GM21381 (cell line): ENCODE measurements around the gene CFAP57.
A peak's percentile ranks its signal among the peaks of the same experiment; 100 is the strongest.

Experiments
- ATAC-seq: cut with Tn5 transposase; IDR thresholded peaks from one replicate; pipeline ENCODE4 v1.9.1; 2021; ENCODE audit warnings: mild to moderate bottlenecking, moderate library complexity; ENCODE audit not compliant: unreplicated experiment

The CFAP57 gene

GRCh38 chr1:43225168-43225567 is 53.0 kb downstream of the CFAP57 start:
- no peak for ATAC-seq

- peak; percentile 58 for ATAC-seq
Measured at GRCh38 chr1:43227143-43227764, 55.1 kb downstream of the CFAP57 start.

DNA sequence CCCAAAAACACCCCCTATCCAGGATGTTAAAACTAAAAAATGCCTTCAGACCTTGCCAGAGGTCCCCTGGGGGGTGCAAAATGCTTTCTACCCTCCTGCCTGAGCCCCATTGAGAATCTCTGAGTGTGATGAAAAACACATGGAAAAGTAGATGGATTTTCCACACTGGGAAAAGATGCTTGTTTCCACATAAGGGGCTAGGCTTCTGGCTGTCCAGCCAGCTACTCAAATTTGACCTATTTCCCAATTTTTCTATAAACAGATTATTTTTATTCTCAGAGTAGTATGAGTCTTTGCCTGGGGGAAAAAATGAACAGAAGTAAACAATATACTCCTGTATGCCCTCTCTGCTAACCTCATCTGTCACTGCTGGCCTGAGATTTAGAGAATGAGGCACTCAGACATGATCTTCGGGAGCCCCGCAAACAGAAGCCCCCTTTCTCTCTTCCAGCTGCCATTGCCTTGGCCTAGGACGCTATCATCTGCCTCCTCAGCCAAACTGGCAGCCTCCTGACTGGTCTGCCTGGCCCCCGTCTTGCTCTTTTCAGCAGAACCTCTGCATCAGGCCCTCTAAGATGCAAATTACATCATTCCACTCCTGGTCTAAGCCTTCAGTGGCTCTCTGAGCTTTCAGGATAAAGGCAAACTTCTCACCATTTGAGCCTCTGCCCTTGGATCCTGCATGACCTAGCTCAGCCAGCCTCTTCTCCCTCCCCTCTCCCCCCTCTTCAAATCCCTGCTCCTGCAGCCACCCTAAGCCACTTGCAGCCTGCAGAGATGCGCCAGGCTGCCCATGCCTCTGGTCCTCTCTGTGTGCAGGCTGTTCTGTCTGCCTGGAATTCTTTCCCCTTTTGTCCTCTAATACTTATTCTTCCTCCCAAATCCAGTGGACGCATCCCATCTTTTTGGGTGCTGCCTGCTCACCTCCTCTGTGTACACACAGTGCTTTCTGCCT is 58.0 kb downstream of the CFAP57 start:
- ATAC-seq, result no peak

GRCh38 chr1:43232074-43232473 is 59.9 kb downstream of the CFAP57 start:
- no peak for ATAC-seq

- no peak for ATAC-seq
Measured at GRCh38 chr1:43232482-43232881, 60.4 kb downstream of the CFAP57 start.

- ATAC-seq, result no peak
Measured at GRCh38 chr1:43233631-43234030, 61.5 kb downstream of the CFAP57 start.

GRCh38 chr1:43234267-43234666 is 62.1 kb downstream of the CFAP57 start:
- ATAC-seq, result no peak

DNA sequence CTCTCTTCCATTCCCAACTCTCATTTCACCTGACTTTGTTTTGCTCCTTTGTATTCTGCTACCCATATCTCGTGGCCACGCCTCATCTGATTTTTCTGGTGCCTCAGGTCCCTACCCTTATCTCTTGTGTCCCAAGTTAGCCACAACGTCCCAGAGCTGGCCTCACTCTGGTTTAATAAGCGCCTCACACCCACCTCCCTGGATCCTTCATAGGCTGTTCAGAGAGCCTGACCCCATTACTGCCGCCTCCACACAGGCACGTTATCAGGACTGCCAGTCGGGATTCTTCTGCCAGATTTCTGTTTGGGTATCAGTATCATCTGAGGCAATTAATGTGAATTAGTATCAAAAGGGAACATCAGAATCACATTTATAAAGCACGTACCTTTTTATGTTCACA is 62.9 kb downstream of the CFAP57 start:
- no peak for ATAC-seq

DNA sequence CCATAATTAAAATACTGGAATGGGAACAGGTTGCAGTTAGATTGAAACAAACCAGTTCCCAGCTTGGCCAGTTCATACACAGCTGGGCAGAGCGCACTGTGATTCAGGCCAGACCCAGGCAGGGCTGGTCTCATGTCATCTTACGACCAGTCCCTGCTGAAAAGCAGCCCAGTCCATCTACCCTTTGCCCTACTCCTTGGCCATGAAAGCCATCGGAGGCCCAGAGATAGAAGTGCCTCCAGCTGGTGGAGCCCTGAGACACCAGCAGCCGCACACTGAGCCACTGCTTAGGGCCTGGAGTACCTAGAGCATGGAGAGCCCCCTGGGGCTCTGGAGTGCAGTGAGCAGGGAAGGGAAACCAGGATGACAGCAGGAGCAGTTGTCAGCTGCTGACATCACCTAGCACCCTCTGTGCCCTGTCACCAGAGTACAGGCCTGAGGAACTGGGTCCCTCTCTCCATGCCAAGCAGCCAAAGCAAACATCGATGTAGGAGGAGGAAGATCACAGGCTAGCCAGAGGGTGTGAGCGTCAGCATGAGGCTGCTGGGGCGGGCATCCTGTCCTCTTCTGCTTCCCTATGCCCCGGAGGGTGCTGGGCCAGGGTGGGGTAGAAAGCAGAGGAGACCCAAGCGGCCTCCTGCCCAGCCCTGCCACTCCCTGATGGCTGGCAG is 63.5 kb downstream of the CFAP57 start:
- ATAC-seq, result no peak

DNA sequence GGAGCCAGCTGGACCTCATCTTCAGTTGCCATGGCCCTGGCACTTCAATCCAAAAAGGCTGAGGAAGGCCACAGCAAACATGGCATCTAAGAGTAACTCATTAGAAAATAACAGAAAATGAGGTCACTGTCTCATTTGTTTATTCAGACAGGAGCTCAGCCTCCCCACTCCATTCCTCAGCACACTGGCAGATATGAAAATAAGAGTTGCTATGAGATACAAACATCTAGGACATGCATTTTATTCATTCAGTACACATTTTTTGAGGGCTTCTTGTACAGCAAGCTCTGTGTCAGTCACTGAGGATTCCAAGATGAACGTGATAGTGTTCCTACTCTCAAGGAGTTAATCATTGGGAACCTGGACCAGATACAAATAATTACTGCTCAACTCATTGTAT is 65.0 kb downstream of the CFAP57 start:
- no peak for ATAC-seq

DNA sequence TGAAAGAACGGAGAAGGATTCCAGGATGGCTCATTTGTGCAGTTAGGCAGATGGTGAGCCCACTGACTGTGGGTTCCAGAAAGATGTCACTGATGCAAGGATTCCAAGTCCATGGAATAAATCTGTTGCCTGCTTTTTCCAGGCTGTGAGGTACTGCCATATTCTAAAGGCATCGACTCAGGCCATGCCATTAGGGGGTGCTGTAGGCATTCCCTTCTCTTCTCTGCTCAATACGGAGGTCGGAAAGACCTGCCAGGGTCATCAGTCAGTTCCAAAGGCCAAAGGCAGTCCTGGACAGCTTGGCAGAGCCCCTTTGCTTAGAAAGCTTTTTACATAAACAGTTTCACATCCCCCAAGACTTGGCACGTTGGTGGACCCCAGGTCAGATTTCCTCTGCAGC is 66.0 kb downstream of the CFAP57 start:
- no peak for ATAC-seq

GRCh38 chr1:43238991-43239469 is 66.9 kb downstream of the CFAP57 start:
- peak; percentile 31 for ATAC-seq

DNA sequence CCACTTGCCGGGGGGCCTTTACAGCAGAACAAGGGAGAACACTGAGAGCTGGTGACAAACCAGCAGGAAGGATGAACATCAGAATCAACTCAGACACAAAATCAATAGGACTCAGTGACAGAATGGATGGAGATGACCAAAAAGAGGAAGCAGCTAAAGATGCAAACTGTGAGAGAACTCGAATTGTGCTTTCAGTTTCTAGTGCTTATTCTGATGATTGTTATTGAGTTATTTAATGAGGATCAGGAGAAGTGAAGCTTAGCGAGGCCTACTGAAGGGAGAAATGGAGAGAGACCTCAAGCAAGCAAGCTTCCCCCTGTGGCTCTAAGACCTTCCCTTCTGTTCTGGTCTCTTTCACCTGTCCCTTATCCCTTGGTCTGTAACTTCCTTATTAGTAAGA is 67.4 kb downstream of the CFAP57 start:
- ATAC-seq, result peak; percentile 92

DNA sequence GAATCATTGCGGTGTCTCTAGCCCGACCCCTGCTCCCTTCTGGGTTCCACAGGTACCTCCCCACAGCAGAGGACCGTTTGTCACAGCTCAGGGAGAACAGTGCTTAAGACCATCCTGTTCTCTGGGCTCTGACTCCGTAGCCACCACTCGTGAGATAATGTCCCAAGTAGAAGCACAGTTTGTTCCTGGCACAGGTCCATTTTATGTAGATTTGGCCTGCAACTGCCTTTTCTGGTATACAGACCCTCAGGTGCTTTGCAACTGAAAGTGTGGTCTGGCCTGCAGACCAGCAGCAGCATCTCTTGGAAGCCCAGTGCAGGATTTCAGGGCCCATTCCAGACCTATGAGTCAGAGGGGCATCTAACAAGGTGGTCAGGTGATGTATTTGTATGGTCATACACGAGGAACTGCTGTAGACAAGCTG is 69.3 kb downstream of the CFAP57 start:
- ATAC-seq, result no peak

- ATAC-seq, result no peak
Measured at GRCh38 chr1:43243299-43243698, 71.2 kb downstream of the CFAP57 start.

GRCh38 chr1:43246466-43247213 is 74.5 kb downstream of the CFAP57 start:
- ATAC-seq, result no peak

DNA sequence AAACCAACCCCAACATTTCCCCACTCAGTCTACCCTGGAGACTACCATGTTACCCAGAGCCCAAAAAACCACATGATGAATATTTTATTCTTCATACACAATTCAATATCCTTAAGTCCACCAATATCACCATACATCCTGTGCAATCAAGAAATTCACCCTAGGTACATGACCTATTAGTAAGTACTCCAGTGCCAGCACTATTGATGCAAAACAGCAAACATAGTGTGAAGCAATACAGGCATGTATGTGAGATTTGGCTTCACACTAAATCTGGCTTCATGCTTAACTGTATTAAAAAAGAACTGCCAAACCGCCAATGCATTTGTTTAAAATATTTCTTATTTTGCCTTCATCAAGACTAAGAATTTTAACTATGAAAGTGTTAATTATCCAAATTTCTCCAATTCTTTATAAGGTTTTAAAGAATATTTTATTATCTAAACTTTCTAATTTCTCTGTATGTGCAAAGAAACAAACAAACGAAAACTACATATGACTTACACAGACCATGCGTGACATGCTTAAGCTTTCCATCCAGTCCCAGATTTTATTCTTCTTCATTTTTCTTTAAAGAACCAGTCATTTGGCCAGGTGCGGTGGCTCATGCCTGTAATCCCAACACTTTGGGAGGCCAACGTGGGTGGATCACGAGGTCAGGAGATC is 75.3 kb downstream of the CFAP57 start:
- no peak for ATAC-seq

GRCh38 chr1:43250351-43250761 is 78.2 kb downstream of the CFAP57 start:
- no peak for ATAC-seq

DNA sequence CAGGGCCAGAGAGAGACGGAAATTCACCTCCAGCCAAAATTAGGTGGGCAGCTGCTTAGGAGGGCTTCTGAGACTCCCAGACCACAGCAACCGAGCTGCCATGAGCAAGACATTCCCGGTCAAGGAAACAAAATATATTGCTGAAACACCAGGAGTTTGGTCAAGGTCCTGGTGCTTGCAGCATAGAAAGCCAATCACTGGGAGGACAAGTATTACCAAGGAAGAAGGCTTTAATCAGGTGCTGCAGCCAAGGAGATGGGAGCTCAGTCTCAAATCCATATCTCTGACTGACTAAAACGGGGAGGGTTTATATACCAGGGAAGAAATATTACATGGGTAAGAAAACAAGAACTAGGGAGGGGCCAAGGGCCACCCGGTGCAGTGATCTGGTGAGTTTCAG is 78.9 kb downstream of the CFAP57 start:
- ATAC-seq, result no peak

GRCh38 chr1:43252225-43252624 is 80.1 kb downstream of the CFAP57 start:
- ATAC-seq, result no peak
